GM21619 (cell line): Measurements from ENCODE around the gene WDR45B.
"Not testable (repeated sequence)": the region's sequence is repeated elsewhere in the genome, so short reads cannot be mapped to it uniquely, and the experiment has no call there.

Experiments
- ATAC-seq: cut with Tn5 transposase; IDR thresholded peaks from one replicate; pipeline ENCODE4 v1.9.1; 2021; ENCODE audit not compliant: unreplicated experiment

WDR45B gene

DNA sequence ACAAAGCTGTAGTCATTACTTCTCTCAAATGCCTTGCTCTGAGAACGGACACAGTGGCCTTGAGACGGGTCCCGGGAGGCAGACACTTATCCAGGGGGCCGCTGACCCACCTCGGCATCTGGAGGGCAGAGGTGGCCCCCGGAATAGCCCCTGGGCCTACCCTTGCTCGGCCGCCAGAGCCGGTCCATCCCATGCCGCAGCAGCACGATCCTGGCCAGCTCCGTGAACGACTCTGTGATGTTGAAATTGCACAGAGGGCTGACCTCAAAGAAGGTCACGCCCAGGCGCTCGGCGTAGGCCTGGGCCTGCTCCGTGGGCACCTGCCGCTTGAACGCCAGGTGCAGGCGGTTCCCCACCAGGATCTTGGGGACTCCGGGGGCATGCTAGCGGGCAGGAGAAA is 10.1 kb upstream of the WDR45B start:
- no peak for ATAC-seq

- no peak for ATAC-seq
These were observed 9.7 kb upstream of the WDR45B start for GRCh38 chr17:82657926-82658325.

DNA sequence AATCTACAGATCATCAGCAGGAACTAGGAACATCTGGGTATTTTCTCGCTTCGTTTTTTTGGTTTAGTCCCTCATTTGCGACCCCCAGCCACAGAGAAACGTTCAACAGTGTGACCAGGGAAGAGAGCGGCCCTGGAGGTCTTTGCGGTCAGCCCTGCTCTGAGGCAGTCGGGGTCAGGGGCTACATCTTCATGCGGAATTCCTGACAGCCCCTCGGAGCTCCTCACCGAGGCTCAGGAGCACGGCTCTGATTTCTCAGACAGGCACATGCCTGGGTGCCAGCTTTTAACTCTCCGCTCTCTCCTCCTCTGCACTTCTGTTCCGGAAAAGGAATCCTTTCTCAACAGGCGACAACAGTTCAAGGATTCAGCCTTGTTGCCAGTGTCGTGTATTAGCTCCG is 8.0 kb upstream of the WDR45B start:
- no peak for ATAC-seq

DNA sequence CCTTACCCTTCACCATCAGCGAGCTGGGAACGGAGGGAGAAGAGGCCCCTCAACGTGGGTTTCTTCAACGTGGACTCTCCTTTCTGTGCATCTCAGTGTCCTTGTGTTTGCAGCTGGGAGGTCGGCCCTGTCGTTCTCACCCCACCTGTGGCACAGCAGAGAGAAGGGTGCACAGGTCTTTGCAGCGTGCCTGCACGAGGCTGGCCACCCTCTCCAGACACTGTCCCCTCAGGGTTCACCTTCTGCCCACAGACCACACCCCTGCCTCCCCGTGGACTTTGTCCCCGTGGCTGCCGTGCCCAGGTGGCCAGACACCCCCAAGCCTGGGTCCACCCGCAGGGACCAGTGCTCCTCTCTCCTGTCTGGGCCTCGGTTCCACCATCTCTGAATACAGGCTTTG is 7.3 kb upstream of the WDR45B start:
- no peak for ATAC-seq

- no peak for ATAC-seq
These were observed 6.8 kb upstream of the WDR45B start for GRCh38 chr17:82655038-82655479.

DNA sequence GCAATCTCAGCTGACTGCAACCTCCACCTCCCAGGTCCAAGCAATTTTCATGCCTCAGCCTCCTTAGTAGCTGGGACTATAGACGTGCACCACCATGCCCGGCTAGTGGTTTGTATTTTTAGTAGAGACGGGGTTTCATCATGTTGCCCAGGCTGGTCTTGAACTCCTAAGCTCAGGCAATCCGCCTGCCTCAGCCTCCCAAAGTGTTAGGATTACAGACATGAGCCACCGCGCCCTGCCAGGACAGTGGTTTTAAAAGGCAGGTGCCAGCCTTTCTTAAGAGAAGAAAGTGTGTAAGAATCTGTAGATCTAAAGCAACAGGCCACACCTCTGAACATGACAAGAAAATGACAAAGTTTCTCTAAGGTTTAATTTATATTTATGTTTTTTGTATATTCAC is 6.4 kb upstream of the WDR45B start:
- ATAC-seq = not testable (repeated sequence)

DNA sequence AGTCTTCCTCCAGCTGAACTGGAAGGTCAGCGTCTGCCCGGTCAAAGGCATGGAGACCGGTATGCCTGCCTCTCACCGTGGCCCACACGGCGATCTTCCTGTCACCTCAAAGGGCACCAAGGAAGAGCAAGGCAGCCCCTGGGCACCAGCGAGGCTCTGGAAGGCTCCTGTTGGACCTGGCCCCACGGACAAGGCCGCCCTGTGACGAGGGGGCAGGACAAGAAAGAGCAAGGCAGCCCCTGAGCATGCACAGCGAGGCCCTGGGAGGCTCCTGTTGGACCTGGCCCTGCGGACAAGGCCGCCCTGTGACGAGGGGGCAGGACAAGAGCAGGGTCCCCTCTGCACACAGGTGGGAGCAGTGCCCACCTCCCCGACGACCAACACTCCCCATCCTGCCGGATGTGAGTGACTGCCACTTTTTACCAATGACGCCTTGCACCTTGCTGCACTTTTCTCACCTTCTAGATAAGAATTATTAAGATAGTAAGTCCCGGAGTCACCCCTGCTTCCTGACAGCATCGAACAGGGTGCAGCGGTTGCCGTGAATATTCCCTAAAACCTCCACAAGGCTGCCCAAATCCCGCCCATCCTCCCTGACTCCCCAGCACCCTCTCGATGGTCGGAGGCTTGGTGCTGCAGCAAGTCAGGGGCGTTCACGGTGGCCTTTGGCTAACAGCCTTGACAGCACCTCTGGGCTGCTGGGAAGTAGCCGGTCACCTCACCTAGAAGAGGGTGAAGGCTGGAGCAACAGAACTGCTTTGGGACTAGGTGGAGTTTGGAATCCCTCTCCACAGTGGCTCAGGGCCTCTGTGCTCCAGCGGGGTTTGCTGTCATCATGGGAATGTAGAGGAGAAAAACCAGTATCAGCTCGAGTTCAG is 5.6 kb upstream of the WDR45B start:
- ATAC-seq = no peak

- ATAC-seq = no peak
These were observed 2.5 kb upstream of the WDR45B start for GRCh38 chr17:82650723-82651122.

DNA sequence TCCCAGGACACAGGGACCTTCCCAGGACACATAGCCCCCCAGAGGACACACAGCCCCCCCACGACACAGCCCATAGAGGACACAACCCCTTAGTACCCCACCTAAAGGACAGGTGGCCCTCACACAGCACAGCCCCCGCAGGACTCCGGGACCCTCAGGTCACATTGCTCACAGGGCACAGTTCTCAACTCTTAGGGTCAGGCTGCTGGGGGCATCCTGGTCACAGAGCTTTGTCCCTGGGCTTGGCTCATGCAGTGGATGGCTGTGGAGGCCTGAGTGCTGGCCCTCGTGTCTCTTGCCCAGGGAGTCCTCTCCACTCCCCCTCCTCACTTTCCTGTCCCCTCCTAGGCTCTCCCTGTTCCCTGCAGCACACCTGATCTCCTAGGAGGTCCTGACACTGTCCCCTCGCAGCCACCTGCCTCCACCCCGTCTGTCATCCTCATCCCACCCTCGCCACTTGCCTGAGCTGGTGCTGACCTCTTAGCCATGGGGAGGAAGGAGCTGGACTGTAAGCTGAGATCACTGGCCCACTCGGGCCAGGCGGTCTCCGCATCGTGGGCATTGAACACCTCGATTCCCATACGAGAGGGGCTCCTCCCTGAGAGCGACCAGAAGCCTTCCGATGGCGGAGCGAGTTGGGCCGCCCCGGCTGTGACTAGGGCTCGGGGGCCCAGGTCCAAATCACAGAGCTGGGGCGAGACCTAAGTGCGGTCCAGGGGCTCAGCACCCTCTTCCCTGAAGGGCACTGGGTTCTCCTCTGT is 1.4 kb upstream of the WDR45B start:
- no peak for ATAC-seq

- ATAC-seq = no peak
These were observed 593 bp upstream of the WDR45B start for GRCh38 chr17:82648742-82649331.

DNA sequence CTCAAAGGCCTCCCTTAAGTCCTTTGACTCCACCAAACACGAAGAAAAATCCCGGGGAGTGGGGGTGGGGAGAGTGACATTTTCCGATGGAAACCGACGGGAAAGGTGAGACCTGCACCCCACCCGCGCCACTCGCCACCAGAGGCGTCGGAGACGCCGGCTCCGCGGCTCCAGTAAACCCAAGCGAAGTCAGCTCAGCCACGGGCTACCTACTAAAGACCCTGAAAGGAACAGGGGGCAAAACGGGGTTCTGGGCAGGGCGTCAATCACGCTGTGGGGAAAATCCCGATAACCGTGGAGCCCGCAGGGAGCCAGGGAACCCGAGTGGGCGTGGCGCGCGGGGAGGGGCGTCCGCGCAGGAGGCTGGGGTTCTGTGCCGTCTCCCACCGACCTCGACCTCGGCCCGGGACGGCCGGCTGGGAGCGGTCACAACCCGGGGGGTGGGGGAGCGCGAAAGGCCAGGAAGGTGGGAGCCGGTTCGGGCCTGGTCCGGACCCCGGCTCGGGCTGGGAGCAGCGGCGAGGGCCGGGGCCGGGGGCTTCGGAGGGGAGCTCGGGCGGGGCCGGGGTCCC is 565 bp downstream of the WDR45B start:
- ATAC-seq = peak; percentile 29

GRCh38 chr17:82645516-82645915 is 2.7 kb downstream of the WDR45B start:
- no peak for ATAC-seq

GRCh38 chr17:82644148-82644547 is 4.1 kb downstream of the WDR45B start:
- no peak for ATAC-seq

- no peak for ATAC-seq
These were observed 6.2 kb downstream of the WDR45B start for GRCh38 chr17:82642022-82642421.

DNA sequence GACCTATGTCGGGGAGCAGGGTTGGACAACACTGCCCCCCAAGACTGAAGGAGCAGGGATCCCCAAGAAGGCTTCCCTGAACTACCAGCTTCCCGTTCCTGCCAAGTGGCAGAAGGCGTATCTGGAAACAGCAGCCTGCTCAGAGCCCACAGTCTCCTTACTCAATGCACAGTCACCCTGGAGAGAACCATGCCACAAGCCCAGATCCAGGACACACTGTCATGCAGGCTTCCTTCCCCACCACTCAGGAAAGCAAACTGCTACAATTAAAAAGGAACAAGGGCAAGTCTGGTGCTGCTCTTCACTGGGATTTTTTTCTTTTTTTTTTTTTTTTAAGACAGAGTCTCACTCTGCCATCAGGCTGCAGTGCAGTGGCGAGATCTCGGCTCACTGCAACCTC is 8.2 kb downstream of the WDR45B start:
- no peak for ATAC-seq

DNA sequence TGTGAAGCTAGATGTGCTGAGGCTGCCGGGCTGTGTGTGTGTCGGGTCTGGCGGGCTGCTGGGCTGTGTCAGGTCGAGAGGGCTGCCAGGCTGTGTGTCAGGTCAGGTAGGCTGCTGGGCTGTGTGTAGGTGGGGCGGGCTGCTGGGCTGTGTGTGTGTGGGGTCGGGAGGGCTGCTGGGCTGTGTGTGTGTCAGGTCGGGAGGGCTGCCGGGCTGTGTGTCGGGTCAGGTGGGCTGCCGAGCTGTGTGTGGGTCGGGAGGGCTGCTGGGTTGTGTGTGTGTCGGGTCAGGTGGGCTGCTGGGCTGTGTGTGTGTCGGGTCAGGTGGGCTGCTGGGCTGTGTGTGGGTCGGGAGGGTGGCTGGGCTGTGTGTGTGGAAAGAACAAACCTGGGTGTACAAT is 8.6 kb downstream of the WDR45B start:
- no peak for ATAC-seq

- no peak for ATAC-seq
These were observed 10.0 kb downstream of the WDR45B start for GRCh38 chr17:82638183-82638773.

GRCh38 chr17:82636626-82637598 is 11.3 kb downstream of the WDR45B start:
- no peak for ATAC-seq

DNA sequence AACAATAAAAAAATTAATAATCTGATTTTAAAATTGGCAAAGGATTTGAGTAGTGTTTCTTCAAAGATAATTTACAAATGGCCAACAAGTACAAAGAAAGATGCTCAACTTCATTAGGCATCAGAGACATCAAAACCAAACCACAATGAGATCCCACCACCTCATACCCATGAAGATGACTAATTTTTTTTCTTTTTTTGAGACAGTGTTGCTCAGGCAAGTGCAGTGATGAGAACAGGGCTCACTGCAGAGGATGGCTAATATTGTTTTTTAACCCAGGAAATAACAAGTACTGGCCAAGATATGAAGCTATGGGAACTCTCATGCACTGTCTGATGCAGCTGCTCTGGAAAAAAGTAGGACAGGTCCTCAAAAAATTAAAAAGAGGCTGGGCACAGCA is 14.9 kb downstream of the WDR45B start:
- ATAC-seq = no peak

DNA sequence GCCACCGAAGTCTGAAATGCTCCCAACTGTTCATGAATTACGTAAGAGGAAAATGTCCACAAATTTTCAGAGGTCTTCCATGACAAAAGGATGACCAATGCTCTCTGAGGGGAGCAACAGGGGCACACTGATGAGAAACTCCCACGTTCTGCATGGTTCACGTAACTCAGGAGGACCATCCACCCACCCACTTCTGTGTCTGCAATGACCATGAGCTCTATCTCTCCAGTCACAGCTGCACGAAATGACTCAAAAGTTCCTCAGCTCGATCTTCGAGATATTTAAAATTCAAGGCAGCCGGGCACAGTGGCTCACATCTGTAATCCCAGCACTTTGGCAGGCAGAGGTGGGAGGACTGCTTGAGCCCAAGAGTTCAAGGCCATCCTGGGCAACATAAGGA is 15.8 kb downstream of the WDR45B start:
- no peak for ATAC-seq
